ENCODE measurements around the gene ZPBP.

Gene ZPBP

DNA sequence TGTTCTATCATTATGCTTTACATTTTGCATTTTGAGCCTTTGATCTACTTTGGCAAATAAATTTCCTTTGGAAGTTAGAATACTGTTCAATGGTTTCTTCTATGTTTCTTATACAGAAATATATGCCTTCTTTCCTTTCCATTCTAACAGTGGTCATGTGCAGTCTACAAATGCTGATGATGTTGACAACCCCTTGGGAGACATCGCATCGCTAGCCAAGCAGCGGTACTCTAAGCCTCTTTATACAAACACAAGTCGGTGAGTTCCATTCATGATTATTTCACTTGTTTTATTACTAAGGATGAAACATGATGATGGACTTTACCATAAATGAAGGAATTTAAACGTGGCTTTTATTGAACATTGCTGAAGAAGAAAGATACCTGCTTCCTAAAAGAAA, 48.1 kb upstream of the ZPBP start:
- TF ChIP-seq TOX (CRISPR knock-in tag; IDR thresholded peaks at IDR 0.05; ENCODE audit: borderline replicate concordance) = no peak
- ATAC-seq = no peak

DNA sequence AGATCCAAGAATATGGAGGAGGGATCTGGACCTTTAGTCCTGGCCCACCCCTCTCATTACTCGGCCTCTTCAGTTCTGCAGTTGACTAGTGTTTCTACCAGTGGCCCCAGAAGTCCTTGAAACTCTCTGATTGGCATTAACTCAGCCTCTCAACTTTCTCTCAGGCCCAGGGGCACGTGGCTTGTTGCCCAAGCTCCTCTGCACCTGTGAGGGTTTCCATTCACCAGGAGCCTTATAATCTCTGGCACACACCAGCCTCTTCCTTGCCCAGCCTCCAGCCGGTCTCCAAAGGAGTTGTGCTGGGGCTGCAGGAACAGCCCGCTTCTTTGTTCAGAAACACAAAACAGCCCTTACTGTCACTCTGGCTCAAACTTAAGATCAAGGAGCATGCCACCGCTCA, 47.6 kb upstream of the ZPBP start:
- no peak for ATAC-seq
- TF ChIP-seq TCF4 (CRISPR knock-in tag; IDR thresholded peaks at IDR 0.05; ENCODE audit: borderline replicate concordance) (no peak), ZFP3 (CRISPR knock-in tag; IDR thresholded peaks at IDR 0.05) (no peak), ZNF565 (CRISPR knock-in tag; conservative IDR thresholded peaks at IDR 0.05; ENCODE audit: low read depth) (no peak), ARNTL (CRISPR knock-in tag; IDR thresholded peaks at IDR 0.05; ENCODE audit: borderline replicate concordance, low read depth) (no peak), RARB (CRISPR knock-in tag; IDR thresholded peaks at IDR 0.05) (no peak), ESRRG (CRISPR knock-in tag; IDR thresholded peaks at IDR 0.05) (no peak), ZC3H10 (CRISPR knock-in tag; IDR thresholded peaks at IDR 0.05) (no peak), BACH2 (CRISPR knock-in tag; IDR thresholded peaks at IDR 0.05; ENCODE audit: borderline replicate concordance) (no peak), CSDC2 (CRISPR knock-in tag; IDR thresholded peaks at IDR 0.05) (no peak), OSR1 (CRISPR knock-in tag; IDR thresholded peaks at IDR 0.05) (no peak), ZNF8 (CRISPR knock-in tag; IDR thresholded peaks at IDR 0.05) (no peak), ZNF70 (CRISPR knock-in tag; IDR thresholded peaks at IDR 0.05) (no peak), TOX (CRISPR knock-in tag; IDR thresholded peaks at IDR 0.05; ENCODE audit: borderline replicate concordance) (no peak)
- TF ChIP-seq, protein P1, sequence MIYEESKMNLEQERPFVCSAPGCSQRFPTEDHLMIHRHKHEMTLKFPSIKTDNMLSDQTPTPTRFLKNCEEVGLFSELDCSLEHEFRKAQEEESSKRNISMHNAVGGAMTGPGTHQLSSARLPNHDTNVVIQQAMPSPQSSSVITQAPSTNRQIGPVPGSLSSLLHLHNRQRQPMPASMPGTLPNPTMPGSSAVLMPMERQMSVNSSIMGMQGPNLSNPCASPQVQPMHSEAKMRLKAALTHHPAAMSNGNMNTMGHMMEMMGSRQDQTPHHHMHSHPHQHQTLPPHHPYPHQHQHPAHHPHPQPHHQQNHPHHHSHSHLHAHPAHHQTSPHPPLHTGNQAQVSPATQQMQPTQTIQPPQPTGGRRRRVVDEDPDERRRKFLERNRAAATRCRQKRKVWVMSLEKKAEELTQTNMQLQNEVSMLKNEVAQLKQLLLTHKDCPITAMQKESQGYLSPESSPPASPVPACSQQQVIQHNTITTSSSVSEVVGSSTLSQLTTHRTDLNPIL (CRISPR knock-in tag; IDR thresholded peaks at IDR 0.05; ENCODE audit: low read depth) = no peak
- TF ChIP-seq, protein P2, sequence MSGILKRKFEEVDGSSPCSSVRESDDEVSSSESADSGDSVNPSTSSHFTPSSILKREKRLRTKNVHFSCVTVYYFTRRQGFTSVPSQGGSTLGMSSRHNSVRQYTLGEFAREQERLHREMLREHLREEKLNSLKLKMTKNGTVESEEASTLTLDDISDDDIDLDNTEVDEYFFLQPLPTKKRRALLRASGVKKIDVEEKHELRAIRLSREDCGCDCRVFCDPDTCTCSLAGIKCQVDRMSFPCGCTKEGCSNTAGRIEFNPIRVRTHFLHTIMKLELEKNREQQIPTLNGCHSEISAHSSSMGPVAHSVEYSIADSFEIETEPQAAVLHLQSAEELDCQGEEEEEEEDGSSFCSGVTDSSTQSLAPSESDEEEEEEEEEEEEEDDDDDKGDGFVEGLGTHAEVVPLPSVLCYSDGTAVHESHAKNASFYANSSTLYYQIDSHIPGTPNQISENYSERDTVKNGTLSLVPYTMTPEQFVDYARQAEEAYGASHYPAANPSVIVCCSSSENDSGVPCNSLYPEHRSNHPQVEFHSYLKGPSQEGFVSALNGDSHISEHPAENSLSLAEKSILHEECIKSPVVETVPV (CRISPR knock-in tag; IDR thresholded peaks at IDR 0.05) = no peak

DNA sequence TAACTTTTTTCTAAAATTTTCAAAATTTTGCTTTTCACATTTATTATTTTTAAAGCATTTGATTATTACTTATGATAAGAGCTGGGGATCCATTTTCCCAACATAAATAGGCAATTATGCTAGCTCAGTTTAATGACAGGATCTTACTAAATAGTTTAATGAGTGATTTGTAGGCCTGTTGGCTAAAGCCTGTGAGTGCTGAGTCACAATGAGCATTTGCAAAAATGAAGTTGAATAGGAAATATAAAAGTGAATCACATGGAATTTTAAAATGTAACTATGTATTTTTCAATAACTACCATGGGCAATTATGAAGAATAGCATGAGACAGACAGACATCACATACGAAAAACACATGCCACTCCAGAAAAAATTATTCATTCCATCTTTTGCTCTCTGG, 45.1 kb upstream of the ZPBP start:
- no peak for TF ChIP-seq ARNTL (CRISPR knock-in tag; IDR thresholded peaks at IDR 0.05; ENCODE audit: borderline replicate concordance, low read depth)
- TF ChIP-seq ZNF70 (CRISPR knock-in tag; IDR thresholded peaks at IDR 0.05) = no peak
- no peak for TF ChIP-seq OSR1 (CRISPR knock-in tag; IDR thresholded peaks at IDR 0.05)
- no peak for TF ChIP-seq ISL1 (CRISPR knock-in tag; IDR thresholded peaks at IDR 0.05)
- no peak for ATAC-seq

DNA sequence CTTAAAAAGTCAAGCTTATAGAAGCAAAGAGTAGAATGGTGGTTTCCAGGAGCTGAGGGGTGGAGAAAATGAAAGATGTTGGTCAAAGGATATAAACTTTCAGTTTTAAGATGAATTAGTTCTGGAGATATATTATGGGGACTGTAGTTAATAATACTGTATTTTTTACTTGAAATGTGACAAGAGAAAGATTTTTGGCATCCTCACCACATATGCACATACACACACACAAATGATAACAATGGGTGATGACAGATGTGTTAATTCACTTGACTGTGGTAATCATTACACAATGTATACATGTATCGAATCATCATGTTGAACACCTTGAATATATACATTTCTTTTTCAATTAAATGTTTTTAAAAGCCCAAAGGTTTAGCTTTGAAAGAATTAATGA, 32.7 kb upstream of the ZPBP start:
- TF ChIP-seq, protein P3, sequence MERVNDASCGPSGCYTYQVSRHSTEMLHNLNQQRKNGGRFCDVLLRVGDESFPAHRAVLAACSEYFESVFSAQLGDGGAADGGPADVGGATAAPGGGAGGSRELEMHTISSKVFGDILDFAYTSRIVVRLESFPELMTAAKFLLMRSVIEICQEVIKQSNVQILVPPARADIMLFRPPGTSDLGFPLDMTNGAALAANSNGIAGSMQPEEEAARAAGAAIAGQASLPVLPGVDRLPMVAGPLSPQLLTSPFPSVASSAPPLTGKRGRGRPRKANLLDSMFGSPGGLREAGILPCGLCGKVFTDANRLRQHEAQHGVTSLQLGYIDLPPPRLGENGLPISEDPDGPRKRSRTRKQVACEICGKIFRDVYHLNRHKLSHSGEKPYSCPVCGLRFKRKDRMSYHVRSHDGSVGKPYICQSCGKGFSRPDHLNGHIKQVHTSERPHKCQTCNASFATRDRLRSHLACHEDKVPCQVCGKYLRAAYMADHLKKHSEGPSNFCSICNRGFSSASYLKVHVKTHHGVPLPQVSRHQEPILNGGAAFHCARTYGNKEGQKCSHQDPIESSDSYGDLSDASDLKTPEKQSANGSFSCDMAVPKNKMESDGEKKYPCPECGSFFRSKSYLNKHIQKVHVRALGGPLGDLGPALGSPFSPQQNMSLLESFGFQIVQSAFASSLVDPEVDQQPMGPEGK (CRISPR knock-in tag; IDR thresholded peaks at IDR 0.05; ENCODE audit: borderline replicate concordance) = no peak
- TF ChIP-seq ESRRG (CRISPR knock-in tag; IDR thresholded peaks at IDR 0.05) (no peak), ARNTL (CRISPR knock-in tag; IDR thresholded peaks at IDR 0.05; ENCODE audit: borderline replicate concordance, low read depth) (no peak), PPARA (CRISPR knock-in tag; IDR thresholded peaks at IDR 0.05; ENCODE audit: borderline replicate concordance) (no peak), CSDC2 (CRISPR knock-in tag; IDR thresholded peaks at IDR 0.05) (no peak), ZNF8 (CRISPR knock-in tag; IDR thresholded peaks at IDR 0.05) (no peak), ZFP3 (CRISPR knock-in tag; IDR thresholded peaks at IDR 0.05) (no peak), ZC3H10 (CRISPR knock-in tag; IDR thresholded peaks at IDR 0.05) (no peak), BACH2 (CRISPR knock-in tag; IDR thresholded peaks at IDR 0.05; ENCODE audit: borderline replicate concordance) (no peak), TCF4 (CRISPR knock-in tag; IDR thresholded peaks at IDR 0.05; ENCODE audit: borderline replicate concordance) (no peak)
- ATAC-seq = no peak

DNA sequence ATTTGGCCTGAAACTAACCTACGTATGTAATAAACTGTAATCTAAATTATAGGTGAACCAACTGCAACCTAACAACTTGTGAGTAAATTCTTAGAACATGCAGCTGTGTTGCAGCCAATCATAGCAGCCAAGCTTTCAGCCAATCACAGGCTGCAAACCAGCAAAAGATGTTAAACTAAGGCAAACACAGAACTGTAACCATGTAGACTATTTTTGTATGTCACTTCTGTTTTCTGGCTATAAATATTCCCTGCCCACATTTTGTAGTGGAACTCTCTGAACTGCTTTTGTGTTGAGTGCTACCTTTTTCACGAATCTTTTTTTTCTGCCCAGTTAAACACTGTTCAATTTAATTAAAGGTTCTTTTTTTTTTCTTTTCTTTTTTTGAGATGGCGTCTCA, 28.2 kb upstream of the ZPBP start:
- TF ChIP-seq SNAI2 (CRISPR knock-in tag; IDR thresholded peaks at IDR 0.05) (no peak), ZC3H10 (CRISPR knock-in tag; IDR thresholded peaks at IDR 0.05) (no peak), OSR1 (CRISPR knock-in tag; IDR thresholded peaks at IDR 0.05) (no peak), ISL1 (CRISPR knock-in tag; IDR thresholded peaks at IDR 0.05) (no peak), ESRRG (CRISPR knock-in tag; IDR thresholded peaks at IDR 0.05) (no peak), BACH2 (CRISPR knock-in tag; IDR thresholded peaks at IDR 0.05; ENCODE audit: borderline replicate concordance) (no peak), ARNTL (CRISPR knock-in tag; IDR thresholded peaks at IDR 0.05; ENCODE audit: borderline replicate concordance, low read depth) (no peak), CSDC2 (CRISPR knock-in tag; IDR thresholded peaks at IDR 0.05) (no peak), ZNF70 (CRISPR knock-in tag; IDR thresholded peaks at IDR 0.05) (no peak), ZNF8 (CRISPR knock-in tag; IDR thresholded peaks at IDR 0.05) (no peak), ZFP3 (CRISPR knock-in tag; IDR thresholded peaks at IDR 0.05) (no peak), ZFP30 (CRISPR knock-in tag; IDR thresholded peaks at IDR 0.05) (no peak), PPARA (CRISPR knock-in tag; IDR thresholded peaks at IDR 0.05; ENCODE audit: borderline replicate concordance) (no peak), TOX (CRISPR knock-in tag; IDR thresholded peaks at IDR 0.05; ENCODE audit: borderline replicate concordance) (no peak), RARB (CRISPR knock-in tag; IDR thresholded peaks at IDR 0.05) (no peak)
- TF ChIP-seq, protein P4, sequence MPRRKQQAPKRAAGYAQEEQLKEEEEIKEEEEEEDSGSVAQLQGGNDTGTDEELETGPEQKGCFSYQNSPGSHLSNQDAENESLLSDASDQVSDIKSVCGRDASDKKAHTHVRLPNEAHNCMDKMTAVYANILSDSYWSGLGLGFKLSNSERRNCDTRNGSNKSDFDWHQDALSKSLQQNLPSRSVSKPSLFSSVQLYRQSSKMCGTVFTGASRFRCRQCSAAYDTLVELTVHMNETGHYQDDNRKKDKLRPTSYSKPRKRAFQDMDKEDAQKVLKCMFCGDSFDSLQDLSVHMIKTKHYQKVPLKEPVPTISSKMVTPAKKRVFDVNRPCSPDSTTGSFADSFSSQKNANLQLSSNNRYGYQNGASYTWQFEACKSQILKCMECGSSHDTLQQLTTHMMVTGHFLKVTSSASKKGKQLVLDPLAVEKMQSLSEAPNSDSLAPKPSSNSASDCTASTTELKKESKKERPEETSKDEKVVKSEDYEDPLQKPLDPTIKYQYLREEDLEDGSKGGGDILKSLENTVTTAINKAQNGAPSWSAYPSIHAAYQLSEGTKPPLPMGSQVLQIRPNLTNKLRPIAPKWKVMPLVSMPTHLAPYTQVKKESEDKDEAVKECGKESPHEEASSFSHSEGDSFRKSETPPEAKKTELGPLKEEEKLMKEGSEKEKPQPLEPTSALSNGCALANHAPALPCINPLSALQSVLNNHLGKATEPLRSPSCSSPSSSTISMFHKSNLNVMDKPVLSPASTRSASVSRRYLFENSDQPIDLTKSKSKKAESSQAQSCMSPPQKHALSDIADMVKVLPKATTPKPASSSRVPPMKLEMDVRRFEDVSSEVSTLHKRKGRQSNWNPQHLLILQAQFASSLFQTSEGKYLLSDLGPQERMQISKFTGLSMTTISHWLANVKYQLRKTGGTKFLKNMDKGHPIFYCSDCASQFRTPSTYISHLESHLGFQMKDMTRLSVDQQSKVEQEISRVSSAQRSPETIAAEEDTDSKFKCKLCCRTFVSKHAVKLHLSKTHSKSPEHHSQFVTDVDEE (CRISPR knock-in tag; IDR thresholded peaks at IDR 0.05) = no peak
- TF ChIP-seq, protein P5, sequence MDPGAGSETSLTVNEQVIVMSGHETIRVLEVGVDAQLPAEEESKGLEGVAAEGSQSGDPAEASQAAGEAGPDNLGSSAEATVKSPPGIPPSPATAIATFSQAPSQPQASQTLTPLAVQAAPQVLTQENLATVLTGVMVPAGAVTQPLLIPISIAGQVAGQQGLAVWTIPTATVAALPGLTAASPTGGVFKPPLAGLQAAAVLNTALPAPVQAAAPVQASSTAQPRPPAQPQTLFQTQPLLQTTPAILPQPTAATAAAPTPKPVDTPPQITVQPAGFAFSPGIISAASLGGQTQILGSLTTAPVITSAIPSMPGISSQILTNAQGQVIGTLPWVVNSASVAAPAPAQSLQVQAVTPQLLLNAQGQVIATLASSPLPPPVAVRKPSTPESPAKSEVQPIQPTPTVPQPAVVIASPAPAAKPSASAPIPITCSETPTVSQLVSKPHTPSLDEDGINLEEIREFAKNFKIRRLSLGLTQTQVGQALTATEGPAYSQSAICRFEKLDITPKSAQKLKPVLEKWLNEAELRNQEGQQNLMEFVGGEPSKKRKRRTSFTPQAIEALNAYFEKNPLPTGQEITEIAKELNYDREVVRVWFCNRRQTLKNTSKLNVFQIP (CRISPR knock-in tag; IDR thresholded peaks at IDR 0.05; ENCODE audit: borderline replicate concordance, low read depth) = no peak
- TF ChIP-seq, protein P2 (CRISPR knock-in tag; IDR thresholded peaks at IDR 0.05) = no peak
- no peak for ATAC-seq
